HG03159 (cell line): ENCODE data around the gene H1-8.

Experiments
- ATAC-seq: cut with Tn5 transposase; IDR thresholded peaks from one replicate; pipeline ENCODE4 v1.9.1; 2021; ENCODE audit warnings: mild to moderate bottlenecking, moderate library complexity; ENCODE audit not compliant: unreplicated experiment

H1-8 gene

GRCh38 chr3:129592381-129593131 is 49.6 kb downstream of the H1-8 start:
- no peak for ATAC-seq

GRCh38 chr3:129593230-129593594 is 50.2 kb downstream of the H1-8 start:
- ATAC-seq, result no peak

GRCh38 chr3:129593595-129594339 is 50.8 kb downstream of the H1-8 start:
- ATAC-seq, result no peak

GRCh38 chr3:129594409-129594808 is 51.4 kb downstream of the H1-8 start:
- no peak for ATAC-seq

- ATAC-seq, result no peak
These were observed 52.0 kb downstream of the H1-8 start for GRCh38 chr3:129594907-129595390.

- no peak for ATAC-seq
These were observed 52.7 kb downstream of the H1-8 start for GRCh38 chr3:129595544-129596193.

GRCh38 chr3:129596194-129597086 is 53.5 kb downstream of the H1-8 start:
- ATAC-seq, result no peak

- ATAC-seq, result no peak
These were observed 54.4 kb downstream of the H1-8 start for GRCh38 chr3:129597087-129597999.

- ATAC-seq, result no peak
These were observed 55.0 kb downstream of the H1-8 start for GRCh38 chr3:129598000-129598381.

- ATAC-seq, result no peak
These were observed 55.5 kb downstream of the H1-8 start for GRCh38 chr3:129598484-129598883.

GRCh38 chr3:129599073-129599472 is 56.1 kb downstream of the H1-8 start:
- ATAC-seq, result no peak

- ATAC-seq, result no peak
These were observed 56.6 kb downstream of the H1-8 start for GRCh38 chr3:129599607-129600006.

GRCh38 chr3:129600348-129600747 is 57.4 kb downstream of the H1-8 start:
- ATAC-seq, result no peak
